Aorta (tissue), 5 donors: Measurements from ENCODE around the gene APPBP2. TPM values are rescaled to one million over a fixed set of nuclear protein-coding genes. Genes with fewer than 3 reads are reported as not detected.

Experiments
- ATAC-seq: fragments of 200-7000 bp; cut with Tn5 transposase; one replicate; pipeline ENCODE4 v1.9.1; 2022; ENCODE audit warnings: moderate library complexity; ENCODE audit not compliant: low FRiP score
- DNase-seq, 2 donors: peaks; one replicate each; pipeline ENCODE4 v3.0.0-alpha.2; 2020
- H3K27ac ChIP-seq, 2 donors: one replicate each; pipeline ENCODE4 v1.5.1; 2013; ENCODE audit warnings: low read length in 2 of 2, mild to moderate bottlenecking in 2 of 2, moderate library complexity in 2 of 2, control low read depth in 1 of 2, inconsistent platforms in 1 of 2, low read depth in 1 of 2
- H3K27me3 ChIP-seq, 2 donors: one replicate each; pipeline ENCODE4 v1.6.1; 2013; ENCODE audit warnings: control low read depth in 1 of 2, low read length in 1 of 2, mild to moderate bottlenecking in 1 of 2, moderate library complexity in 1 of 2; ENCODE audit not compliant: insufficient read depth in 2 of 2, control insufficient read depth in 1 of 2
- H3K36me3 ChIP-seq, 2 donors: one replicate each; pipeline ENCODE4 v1.6.1; 2013; ENCODE audit warnings: control low read depth in 1 of 2, low read length in 1 of 2, mild to moderate bottlenecking in 1 of 2; ENCODE audit not compliant: insufficient read depth in 2 of 2, control insufficient read depth in 1 of 2
- H3K4me1 ChIP-seq, 2 donors: one replicate each; pipeline ENCODE4 v1.6.1; 2013; ENCODE audit warnings: low read length in 2 of 2, control low read depth in 1 of 2, mild to moderate bottlenecking in 1 of 2, moderate library complexity in 1 of 2; ENCODE audit not compliant: insufficient read depth in 2 of 2, control insufficient read depth in 1 of 2
- H3K4me3 ChIP-seq, 2 donors: one replicate each; pipeline ENCODE4 v1.5.1; 2013; ENCODE audit warnings: low read length in 2 of 2, control low read depth in 1 of 2, mild to moderate bottlenecking in 1 of 2
- H3K9me3 ChIP-seq: one replicate; pipeline ENCODE4 v1.6.1; 2013; ENCODE audit warnings: mild to moderate bottlenecking, low read length; ENCODE audit not compliant: control insufficient read depth
- WGBS, 2 donors: extraction: QIAGEN DNeasy Blood & Tissue Kit; methylation state at CpG; one replicate each; pipeline ENCODE4 v1.1.7; 2013; 5-methylcytosine and 5-hydroxymethylcytosine counted together
- intact Hi-C, 2 donors: fragments of 100-400 bp; cut with DNase I; formaldehyde crosslinking; loops; one replicate each; pipeline versions ENCODE4 v1.14.2 to v1.15.0; 2022
- polyA plus RNA-seq, 2 donors: library from polyadenylated mRNA; stranded (reverse); fragments of 200-250 nt; gene quantifications; one replicate each; pipeline ENCODE4 v1.2.3, GENCODE V29; 2013
- total RNA-seq, 2 donors: library from RNA; stranded (reverse); fragmentation: NEBNext Ultra II Directional; extraction: Animal tissue kit (Norgen Biotek cat#: 25700); gene quantifications; one replicate each; pipeline ENCODE4 v1.2.1, GENCODE V29; 2021
- donor health status: healthy with polysubstance abuse.
- donor health status: Bipolar disorder and iron deficiency.
- donor health status: DM: no; HTN: no; CAD: no.
- donor health status: DM: no; HTN: no; CAD: no.
- donor health status: DM: yes; HTN: yes; CAD: no.

The APPBP2 gene
- total and polyA plus RNA-seq, 4 donors = 4.5 to 49.3 (median 24.6) TPM

DNA sequence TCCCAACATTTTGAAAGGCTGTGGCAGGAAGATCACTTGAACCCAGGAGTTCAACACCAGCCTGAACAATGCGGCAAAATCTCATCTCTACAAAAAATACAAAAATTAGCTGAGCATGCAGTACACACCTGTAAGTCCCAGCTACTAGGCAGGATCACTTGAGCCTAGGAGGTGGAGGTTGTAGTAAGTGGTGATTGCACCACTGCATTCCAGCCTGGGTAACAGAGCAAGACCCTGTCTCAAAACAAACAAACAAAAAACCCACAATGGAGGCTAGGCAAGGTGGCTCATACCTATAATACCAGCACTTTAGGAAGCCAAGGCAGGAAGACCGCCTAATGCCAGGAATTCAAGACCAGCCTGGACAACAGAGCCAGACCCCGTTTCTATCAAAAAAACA, 12.0 kb downstream of the APPBP2 start:
- no peaks in the 10 kb centered on the region for H3K9me3 ChIP-seq
- no peak overlapping the region for H3K27ac ChIP-seq
- DNase-seq (no peak), ATAC-seq (no peak)
- intact Hi-C loops = no loop called here
- H3K27me3 ChIP-seq = no peaks in the 10 kb centered on the region
- WGBS, 2 donors = 75 to 87% methylated on average over 3 of the region's 3 CpGs
- no peak overlapping the region for H3K4me3 ChIP-seq
- no peaks in the 10 kb centered on the region for H3K36me3 ChIP-seq
- no peaks in the 10 kb centered on the region for H3K4me1 ChIP-seq

DNA sequence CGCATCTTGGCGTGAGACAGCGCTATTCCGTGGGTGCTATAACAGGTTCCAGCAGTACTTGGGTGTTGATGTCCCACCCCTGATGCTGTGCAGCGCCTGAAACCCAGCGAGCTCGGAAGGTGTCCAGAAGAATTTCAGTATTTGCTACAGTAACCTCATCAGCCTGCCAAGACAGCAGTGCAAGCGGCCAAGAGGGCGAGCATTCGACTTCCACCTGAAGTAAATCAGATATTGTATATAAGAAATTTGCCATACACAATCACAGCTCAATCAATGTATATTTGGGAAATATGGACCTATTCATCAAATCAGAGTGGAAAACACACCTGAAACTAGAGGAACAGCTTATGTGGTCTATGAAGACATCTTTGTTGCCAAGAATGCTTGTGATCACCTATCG, 13.0 kb downstream of the APPBP2 start:
- Histone ChIP-seq H3K4me1 (no peaks in the 10 kb centered on the region), H3K27me3 (no peaks in the 10 kb centered on the region), H3K4me3 (no peak overlapping the region), H3K36me3 (no peaks in the 10 kb centered on the region), H3K9me3 (no peaks in the 10 kb centered on the region), H3K27ac (no peak overlapping the region)
- WGBS, 2 donors = 92 to 93% methylated on average over 11 of the region's 11 CpGs
- intact Hi-C loops = no loop called here
- ATAC-seq (no peak), DNase-seq (no peak)

DNA sequence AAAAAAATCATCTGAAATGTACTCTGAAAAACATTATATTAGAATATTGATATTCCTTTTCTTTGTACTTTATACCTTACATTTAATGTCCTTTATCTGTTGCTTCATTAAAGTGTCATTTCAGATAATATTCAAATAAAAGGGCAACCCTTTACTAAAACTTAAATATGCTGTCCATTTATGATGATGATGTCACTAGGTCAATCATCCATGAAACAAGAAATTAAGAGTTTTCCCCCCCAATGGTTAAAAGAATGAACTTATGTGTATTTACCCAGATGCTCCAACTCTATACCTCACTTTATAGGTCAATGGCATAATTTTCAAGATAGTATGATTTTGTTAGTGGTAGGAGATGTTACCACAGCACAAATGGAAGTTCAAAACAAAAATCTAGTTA, 15.3 kb downstream of the APPBP2 start:
- ATAC-seq (no peak), DNase-seq (no peak)
- H3K9me3 ChIP-seq = no peaks in the 10 kb centered on the region
- no peaks in the 10 kb centered on the region for H3K36me3 ChIP-seq
- intact Hi-C loops = no loop called here
- peaks cover 0 to 4% of the 10 kb centered on the region in 2 donors for H3K4me1 ChIP-seq
- H3K27ac ChIP-seq = no peak overlapping the region
- no peak overlapping the region for H3K4me3 ChIP-seq
- H3K27me3 ChIP-seq = no peaks in the 10 kb centered on the region

DNA sequence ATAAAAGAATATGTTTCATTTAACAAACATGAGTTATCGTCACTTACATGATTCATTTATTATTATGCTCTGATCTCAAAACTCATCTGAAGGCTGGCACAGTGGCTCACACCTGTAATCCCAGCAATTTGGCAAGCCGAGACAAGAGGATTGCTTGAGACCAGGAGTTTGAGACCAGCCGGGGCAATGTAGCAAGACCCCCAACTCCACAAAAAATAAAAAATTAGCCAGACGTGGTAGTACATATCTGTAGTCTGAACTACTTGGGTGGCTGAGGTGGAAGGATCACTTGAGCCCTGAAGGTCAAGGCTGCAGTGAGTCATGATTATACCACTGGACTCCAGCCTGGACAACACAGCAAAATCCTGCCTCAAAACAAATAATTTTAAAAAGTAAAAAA, 16.0 kb downstream of the APPBP2 start:
- intact Hi-C loops = no loop called here
- ATAC-seq (no peak), DNase-seq (no peak)
- Histone ChIP-seq H3K36me3 (no peaks in the 10 kb centered on the region), H3K27ac (no peak overlapping the region), H3K27me3 (no peaks in the 10 kb centered on the region), H3K9me3 (no peaks in the 10 kb centered on the region), H3K4me3 (no peak overlapping the region), H3K4me1 (peaks cover 0 to 4% of the 10 kb centered on the region in 2 donors)
- 91 to 92% methylated on average over 4 of the region's 4 CpGs for WGBS, 2 donors

DNA sequence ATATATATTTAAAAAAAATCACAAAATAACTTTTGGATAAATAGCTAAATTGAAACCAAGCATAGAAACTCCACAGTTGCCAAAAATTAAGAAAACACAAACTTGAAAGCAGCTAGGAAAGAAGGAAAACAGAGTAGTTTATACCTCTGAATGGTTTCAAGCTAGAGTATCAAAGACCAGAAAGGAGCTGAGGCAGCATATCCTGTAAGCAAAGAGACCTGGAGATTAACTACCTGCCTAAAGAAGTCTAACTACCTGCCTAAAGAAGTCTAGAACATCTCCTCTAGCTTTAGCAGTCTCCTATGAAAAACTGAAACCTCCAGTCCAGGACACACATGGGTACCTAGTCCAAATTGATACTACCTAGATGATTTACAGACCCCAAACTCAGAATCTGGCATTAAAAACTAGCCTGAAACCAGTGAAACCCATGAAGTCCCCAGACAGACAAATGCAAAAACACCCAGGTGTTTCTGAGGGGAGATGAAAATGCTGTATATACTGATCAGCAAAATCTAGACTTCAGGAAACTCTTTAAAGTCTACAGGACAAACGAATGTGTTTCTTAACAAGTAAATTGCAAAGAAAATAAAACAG, 17.6 kb downstream of the APPBP2 start:
- ATAC-seq (no peak), DNase-seq (no peak)
- 67 to 69% methylated on average over 1 of the region's 1 CpG for WGBS, 2 donors
- no peak overlapping the region for H3K27ac ChIP-seq
- H3K4me3 ChIP-seq = no peak overlapping the region
- intact Hi-C loops = no loop called here
- H3K36me3 ChIP-seq = no peaks in the 10 kb centered on the region
- H3K27me3 ChIP-seq = no peaks in the 10 kb centered on the region
- H3K4me1 ChIP-seq = peaks cover 0 to 8% of the 10 kb centered on the region in 2 donors
- H3K9me3 ChIP-seq = no peaks in the 10 kb centered on the region

DNA sequence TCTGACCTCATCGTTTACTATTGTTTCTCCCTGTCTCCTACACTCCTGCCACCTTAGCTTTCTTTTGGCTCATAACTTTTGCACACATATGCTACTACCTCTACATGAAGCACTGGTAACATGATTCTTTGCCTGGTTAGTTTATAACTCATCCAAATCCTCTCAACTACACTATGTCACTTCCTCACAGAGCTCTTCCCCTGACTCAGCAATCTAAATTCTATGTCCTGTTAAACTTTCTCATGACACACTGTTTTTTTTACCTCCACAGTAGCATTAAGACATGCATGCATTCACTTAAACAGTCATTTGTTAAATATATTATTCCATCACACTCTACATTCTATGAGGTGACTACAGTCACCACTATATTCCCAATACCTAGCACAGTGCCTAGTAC, 19.7 kb downstream of the APPBP2 start:
- 88 to 90% methylated on average over 1 of the region's 1 CpG for WGBS, 2 donors
- Histone ChIP-seq H3K9me3 (no peaks in the 10 kb centered on the region), H3K27me3 (no peaks in the 10 kb centered on the region), H3K4me1 (peaks cover 0 to 8% of the 10 kb centered on the region in 2 donors), H3K27ac (no peak overlapping the region), H3K4me3 (no peak overlapping the region), H3K36me3 (no peaks in the 10 kb centered on the region)
- DNase-seq = no peak
- ATAC-seq = no peak
- intact Hi-C loops = no loop called here

DNA sequence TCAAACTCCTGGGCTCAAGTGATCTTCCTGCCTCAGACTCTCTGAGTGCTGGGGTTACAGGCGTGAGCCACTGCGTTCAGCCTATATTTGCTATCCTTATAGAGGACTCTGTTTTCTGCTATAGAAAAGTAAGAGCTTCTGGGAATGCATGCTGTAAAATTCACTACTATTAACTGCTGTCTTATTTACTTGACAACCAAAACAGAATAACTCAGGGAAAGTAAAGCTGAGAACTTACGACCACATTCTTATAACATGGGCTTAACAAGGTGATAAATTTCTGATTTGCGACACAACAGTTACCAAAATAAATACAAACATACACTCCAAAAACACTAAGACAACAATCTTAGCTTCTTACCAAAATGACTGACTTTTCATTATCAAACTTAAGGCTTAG, 23.9 kb downstream of the APPBP2 start:
- intact Hi-C loops = loop anchor here in 1 of 2 donors (2.0 kb wide), 1 partner anchor 13 kb away; no protein-coding TSS in a partner anchor
- 87 to 94% methylated on average over 4 of the region's 4 CpGs for WGBS, 2 donors
- Histone ChIP-seq H3K4me3 (no peak overlapping the region), H3K27me3 (no peaks in the 10 kb centered on the region), H3K27ac (no peak overlapping the region), H3K4me1 (peaks cover 0 to 8% of the 10 kb centered on the region in 2 donors), H3K9me3 (no peaks in the 10 kb centered on the region), H3K36me3 (no peaks in the 10 kb centered on the region)
- DNase-seq (no peak), ATAC-seq (no peak)

DNA sequence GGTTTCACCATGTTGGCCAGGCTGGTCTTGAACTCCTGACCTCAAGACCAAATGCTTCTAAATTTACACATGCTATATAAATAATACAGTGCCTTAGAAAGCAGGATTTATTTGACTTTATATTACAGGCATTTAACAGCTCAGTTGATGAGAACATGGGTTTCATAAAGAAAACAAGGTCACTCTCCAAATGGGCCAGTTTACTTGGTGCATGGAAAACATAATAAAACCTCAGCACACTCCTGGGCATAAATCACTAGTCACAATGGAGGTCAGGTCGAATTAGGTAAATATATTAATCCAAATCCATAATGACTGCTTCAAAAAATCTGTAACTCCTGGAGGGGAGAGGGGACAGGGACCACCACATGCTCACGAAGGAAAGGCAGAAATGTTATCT, 24.5 kb downstream of the APPBP2 start:
- Histone ChIP-seq H3K36me3 (no peaks in the 10 kb centered on the region), H3K9me3 (no peaks in the 10 kb centered on the region), H3K4me3 (no peak overlapping the region), H3K27me3 (no peaks in the 10 kb centered on the region), H3K4me1 (peaks cover 0 to 8% of the 10 kb centered on the region in 2 donors), H3K27ac (no peak overlapping the region)
- WGBS, 2 donors = 36 to 58% methylated on average over 2 of the region's 2 CpGs
- ATAC-seq (no peak), DNase-seq (no peak)
- intact Hi-C loops = no loop called here

DNA sequence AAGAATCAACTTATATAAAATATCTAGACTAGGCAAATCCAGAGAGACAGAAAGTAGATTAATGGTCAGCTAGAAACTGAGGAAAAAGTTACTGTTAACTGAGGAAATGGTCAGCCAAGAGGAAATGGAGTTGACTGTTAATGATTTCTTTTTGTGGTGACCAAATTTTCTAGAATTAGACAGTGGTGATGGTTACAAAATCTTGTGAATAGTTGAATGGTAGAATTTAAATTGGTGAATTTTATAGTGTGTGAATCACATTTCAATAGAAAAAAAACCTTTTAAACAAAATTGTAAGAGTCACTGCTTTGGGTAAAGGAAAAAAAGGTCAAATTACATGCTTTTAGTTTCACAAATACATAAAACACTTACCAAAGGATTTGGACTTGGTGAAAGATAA, 30.0 kb downstream of the APPBP2 start:
- Histone ChIP-seq H3K36me3 (peaks cover 0 to 3% of the 10 kb centered on the region in 2 donors), H3K4me3 (no peak overlapping the region), H3K27ac (no peak overlapping the region), H3K27me3 (no peaks in the 10 kb centered on the region), H3K9me3 (no peaks in the 10 kb centered on the region), H3K4me1 (no peaks in the 10 kb centered on the region)
- DNase-seq (no peak), ATAC-seq (no peak)
- intact Hi-C loops = no loop called here
